GM10266 (cell line): ENCODE results near the gene PRR13.
"Not testable (repeated sequence)": the region's sequence is repeated elsewhere in the genome, so short reads cannot be mapped to it uniquely, and the experiment has no call there.

Source experiments
- DNase-seq: peaks from one replicate; pipeline ENCODE4 v3.0.0; 2012; ENCODE audit errors: extremely low spot score
- CTCF ChIP-seq: IDR thresholded peaks from 2 replicates; pipeline ENCODE4 v1.5.1; 2012; ENCODE audit warnings: mild to moderate bottlenecking, low read depth; ENCODE audit not compliant: control insufficient read depth, insufficient read depth; ENCODE audit errors: missing control alignments

PRR13 gene

GRCh38 chr12:53418221-53418620, 23.3 kb upstream of the PRR13 start:
- no peak for TF ChIP-seq CTCF
- no peak for DNase-seq

GRCh38 chr12:53419756-53420155, 21.8 kb upstream of the PRR13 start:
- no peak for DNase-seq
- no peak for TF ChIP-seq CTCF

- DNase-seq = not testable (repeated sequence)
Measured at GRCh38 chr12:53422247-53422646, 19.3 kb upstream of the PRR13 start.

GRCh38 chr12:53423597-53423996, 17.9 kb upstream of the PRR13 start, which contains the start of gene AMHR2:
TSS of gene AMHR2 (plus strand) at chr12:53423855. CDS start at chr12:53423935, 80 bp downstream.
- no peak for TF ChIP-seq CTCF
- DNase-seq = no peak

- TF ChIP-seq CTCF = no peak
- no peak for DNase-seq
Measured at GRCh38 chr12:53424626-53425514, 16.7 kb upstream of the PRR13 start.

GRCh38 chr12:53425515-53426150, 15.9 kb upstream of the PRR13 start:
- no peak for DNase-seq
- no peak for TF ChIP-seq CTCF

- no peak for TF ChIP-seq CTCF
- DNase-seq = peak; percentile 6
Measured at GRCh38 chr12:53427905-53428594, 13.5 kb upstream of the PRR13 start.
